Hepatocyte (in vitro differentiated cells): ENCODE results near the gene AP5Z1. TPM values are rescaled to one million over a fixed set of nuclear protein-coding genes. Genes with fewer than 3 reads are reported as not detected.
"Not testable (repeated sequence)": the region's sequence is repeated elsewhere in the genome, so short reads cannot be mapped to it uniquely, and the experiment has no call there.

ENCODE experiments used
- DNase-seq: peaks from one replicate; pipeline ENCODE4 v3.0.0-alpha.2; 2016; ENCODE audit warnings: low spot score
- H2AFZ ChIP-seq: fragments of 200-600 bp; sonication (generic); 2 replicates; pipeline ENCODE4 v1.6.0; 2016; ENCODE audit warnings: antibody characterized with exemption, mild to moderate bottlenecking
- H3K27ac ChIP-seq: fragments of 200-600 bp; sonication (generic); 2 replicates; pipeline ENCODE4 v1.5.1; 2016; ENCODE audit warnings: mild to moderate bottlenecking
- H3K27me3 ChIP-seq: fragments of 200-600 bp; sonication (generic); 2 replicates; pipeline ENCODE4 v1.6.1; 2016
- H3K36me3 ChIP-seq: fragments of 200-600 bp; sonication (generic); replicated peaks from 2 replicates; pipeline ENCODE4 v1.5.1; 2016; ENCODE audit warnings: low read depth; ENCODE audit not compliant: insufficient read depth
- H3K4me1 ChIP-seq: fragments of 200-600 bp; sonication (generic); 2 replicates; pipeline ENCODE4 v1.5.1; 2016; ENCODE audit warnings: mild to moderate bottlenecking, moderate library complexity; ENCODE audit not compliant: insufficient read depth
- H3K4me2 ChIP-seq: fragments of 200-600 bp; sonication (generic); 2 replicates; pipeline ENCODE4 v1.6.0; 2016
- H3K4me3 ChIP-seq: fragments of 200-600 bp; sonication (generic); 2 replicates; pipeline ENCODE4 v1.5.1; 2016; ENCODE audit warnings: mild to moderate bottlenecking
- H3K79me2 ChIP-seq: fragments of 200-600 bp; sonication (generic); 2 replicates; pipeline ENCODE4 v1.6.0; 2017; ENCODE audit warnings: mild to moderate bottlenecking
- H3K9me2 ChIP-seq: fragments of 200-600 bp; sonication (generic); replicated peaks from 2 replicates; pipeline ENCODE4 v1.6.0; 2017; ENCODE audit warnings: mild to moderate bottlenecking; ENCODE audit not compliant: insufficient read depth
- H3K9me3 ChIP-seq: fragments of 200-600 bp; sonication (generic); 2 replicates; pipeline ENCODE4 v1.5.1; 2016; ENCODE audit warnings: low read depth, mild to moderate bottlenecking
- H4K20me1 ChIP-seq: fragments of 200-600 bp; sonication (generic); 2 replicates; pipeline ENCODE4 v1.6.0; 2016; ENCODE audit warnings: mild to moderate bottlenecking; ENCODE audit not compliant: insufficient read depth, poor library complexity, severe bottlenecking
- EZH2 ChIP-seq: fragments of 200-600 bp; sonication (generic); IDR thresholded peaks from 2 replicates; pipeline ENCODE4 v1.6.1; 2016; ENCODE audit warnings: antibody characterized with exemption, mild to moderate bottlenecking, borderline replicate concordance
- EZH2phosphoT487 ChIP-seq: fragments of 200-600 bp; sonication (generic); IDR thresholded peaks from one replicate; pipeline ENCODE4 v1.6.1; 2018; ENCODE audit warnings: antibody characterized with exemption, mild to moderate bottlenecking, low read depth, moderate library complexity; ENCODE audit not compliant: unreplicated experiment, severe bottlenecking
- WGBS: methylation state at CpG from one replicate; pipeline ENCODE4 v1.1.6; 2016; ENCODE audit warnings: low lambda C conversion rate; ENCODE audit errors: missing lambda C conversion rate; 5-methylcytosine and 5-hydroxymethylcytosine counted together
- polyA plus RNA-seq: library from polyadenylated mRNA; unstranded; fragments of >200 nt; fragmentation: Nextera tagmentation; extraction: Ambion mirVana; gene quantifications from 2 replicates; pipeline ENCODE4 v1.2.1, GENCODE V29; 2016
- total RNA-seq: library from RNA; depleted of rRNA; stranded (reverse); fragments of >200 nt; gene quantifications from 2 replicates; pipeline ENCODE4 v1.2.3, GENCODE V29; 2014
- TF ChIP-seq, protein P1 (sequence below): fragments of 200-600 bp; sonication (generic); IDR thresholded peaks from 2 replicates; pipeline ENCODE4 v1.5.1; 2016; ENCODE audit warnings: antibody characterized with exemption, mild to moderate bottlenecking; ENCODE audit not compliant: poor library complexity

AP5Z1 gene
- total and polyA plus RNA-seq, 2 experiments from 2014 or later, result 33.9 to 60.3 TPM

DNA sequence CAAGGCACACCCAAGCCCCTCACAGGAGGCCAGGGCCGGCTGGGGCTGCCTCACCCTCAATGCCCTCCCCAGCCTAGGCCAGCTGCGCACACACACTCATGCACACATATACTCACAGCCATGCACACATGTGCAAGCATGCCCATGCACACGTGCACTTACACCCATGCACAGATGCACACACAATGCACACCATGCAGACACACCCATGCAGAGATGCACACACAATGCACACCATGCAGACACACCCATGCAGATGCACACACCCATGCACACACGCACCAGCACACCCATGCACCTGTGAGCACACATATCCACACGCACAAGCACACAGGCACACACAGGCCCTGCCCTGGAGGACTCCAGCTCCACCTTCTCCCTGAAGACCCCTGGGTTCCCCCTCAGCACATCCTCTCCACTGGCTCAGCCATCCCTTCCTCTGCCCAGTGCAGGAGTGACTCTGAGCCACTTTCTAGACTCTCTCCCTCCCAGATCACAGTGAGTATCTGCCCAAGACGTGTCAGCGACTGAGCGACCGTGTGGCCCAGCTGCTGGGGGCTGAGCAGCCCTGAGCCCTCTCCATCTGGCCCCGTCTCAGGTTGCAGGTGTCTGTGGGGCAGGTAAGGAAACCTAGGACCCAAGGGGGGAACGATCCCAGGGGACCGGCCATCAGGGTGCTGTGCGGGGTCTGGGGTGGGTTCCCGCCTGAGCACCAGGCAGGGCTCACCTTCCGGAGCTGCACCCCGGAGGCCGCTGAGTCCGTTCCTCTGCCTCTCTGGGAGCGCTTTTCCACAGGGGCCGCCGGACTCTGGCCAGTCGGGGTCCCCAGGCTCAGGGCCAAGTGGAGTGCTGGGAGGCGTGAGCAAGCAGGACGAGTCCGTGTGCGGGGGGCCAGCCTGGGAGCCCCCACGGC is 25.8 kb downstream of the AP5Z1 start:
- no peak overlapping the region for H3K4me2 ChIP-seq
- H3K9me2 ChIP-seq, result no peaks in the 10 kb centered on the region
- no peak overlapping the region for H2AFZ ChIP-seq
- no peaks in the 10 kb centered on the region for H3K4me1 ChIP-seq
- H3K27ac ChIP-seq, result no peak overlapping the region
- H3K36me3 ChIP-seq, result no peaks in the 10 kb centered on the region
- WGBS, result 89% methylated on average over 20 of the region's 27 CpGs
- no peaks in the 10 kb centered on the region for H3K9me3 ChIP-seq
- H3K79me2 ChIP-seq, result no peaks in the 10 kb centered on the region
- H4K20me1 ChIP-seq, result no peaks in the 10 kb centered on the region
- no peak for TF ChIP-seq EZH2phosphoT487
- TF ChIP-seq, protein P1, sequence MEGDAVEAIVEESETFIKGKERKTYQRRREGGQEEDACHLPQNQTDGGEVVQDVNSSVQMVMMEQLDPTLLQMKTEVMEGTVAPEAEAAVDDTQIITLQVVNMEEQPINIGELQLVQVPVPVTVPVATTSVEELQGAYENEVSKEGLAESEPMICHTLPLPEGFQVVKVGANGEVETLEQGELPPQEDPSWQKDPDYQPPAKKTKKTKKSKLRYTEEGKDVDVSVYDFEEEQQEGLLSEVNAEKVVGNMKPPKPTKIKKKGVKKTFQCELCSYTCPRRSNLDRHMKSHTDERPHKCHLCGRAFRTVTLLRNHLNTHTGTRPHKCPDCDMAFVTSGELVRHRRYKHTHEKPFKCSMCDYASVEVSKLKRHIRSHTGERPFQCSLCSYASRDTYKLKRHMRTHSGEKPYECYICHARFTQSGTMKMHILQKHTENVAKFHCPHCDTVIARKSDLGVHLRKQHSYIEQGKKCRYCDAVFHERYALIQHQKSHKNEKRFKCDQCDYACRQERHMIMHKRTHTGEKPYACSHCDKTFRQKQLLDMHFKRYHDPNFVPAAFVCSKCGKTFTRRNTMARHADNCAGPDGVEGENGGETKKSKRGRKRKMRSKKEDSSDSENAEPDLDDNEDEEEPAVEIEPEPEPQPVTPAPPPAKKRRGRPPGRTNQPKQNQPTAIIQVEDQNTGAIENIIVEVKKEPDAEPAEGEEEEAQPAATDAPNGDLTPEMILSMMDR, result no peak
- TF ChIP-seq EZH2, result no peak
- DNase-seq, result no peak
- no peak overlapping the region for H3K4me3 ChIP-seq
- H3K27me3 ChIP-seq, result no peaks in the 10 kb centered on the region

DNA sequence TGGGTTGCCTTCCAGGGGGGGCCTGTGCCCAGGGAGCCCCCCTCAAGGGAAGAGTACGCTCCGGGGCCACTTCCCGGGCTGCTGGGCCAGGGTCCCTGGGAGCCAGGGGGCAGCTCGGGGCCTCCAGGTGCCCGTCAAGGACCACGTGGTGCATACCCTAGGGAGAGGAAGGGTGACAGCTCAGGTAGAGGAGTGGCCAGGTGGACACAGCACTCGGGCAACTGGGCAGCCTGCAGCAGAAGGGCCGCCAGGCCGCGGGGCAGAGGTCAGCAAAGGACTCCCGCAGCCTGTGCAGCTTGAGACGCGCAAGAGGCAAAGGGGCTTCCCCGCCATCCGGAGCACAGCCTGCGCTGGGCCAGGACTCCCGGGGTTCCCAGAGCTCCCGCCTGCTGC is 26.4 kb downstream of the AP5Z1 start:
- Histone ChIP-seq H3K4me3 (no peak overlapping the region), H3K4me2 (no peak overlapping the region), H3K4me1 (no peaks in the 10 kb centered on the region), H3K36me3 (no peaks in the 10 kb centered on the region), H3K27ac (no peak overlapping the region), H3K9me3 (no peaks in the 10 kb centered on the region), H3K79me2 (no peaks in the 10 kb centered on the region), H3K27me3 (peaks cover 3% of the 10 kb centered on the region), H4K20me1 (no peaks in the 10 kb centered on the region), H2AFZ (no peak overlapping the region), H3K9me2 (no peaks in the 10 kb centered on the region)
- DNase-seq, result no peak
- TF ChIP-seq EZH2 (no peak), EZH2phosphoT487 (no peak)
- TF ChIP-seq, protein P1, result no peak
- 84% methylated on average over 17 of the region's 18 CpGs for WGBS

DNA sequence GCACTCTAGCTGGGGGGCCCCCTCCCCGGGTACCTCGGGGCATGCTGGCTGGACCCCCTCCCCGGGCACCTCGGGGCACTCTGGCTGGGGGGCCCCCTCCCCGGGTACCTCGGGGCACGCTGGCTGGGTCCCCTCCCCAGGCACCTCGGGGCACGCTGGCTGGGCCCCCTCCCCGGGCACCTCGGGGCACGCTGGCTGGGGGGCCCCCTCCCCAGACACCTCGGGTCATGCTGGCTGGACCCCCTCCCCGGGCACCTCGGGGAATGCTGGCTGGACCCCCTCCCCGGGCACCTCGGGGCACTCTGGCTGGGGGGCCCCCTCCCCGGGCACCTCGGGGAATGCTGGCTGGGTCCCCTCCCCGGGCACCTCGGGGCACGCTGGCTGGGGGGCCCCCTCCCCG is 27.2 kb downstream of the AP5Z1 start:
- not testable (repeated sequence) for H4K20me1 ChIP-seq, H2AFZ ChIP-seq, H3K79me2 ChIP-seq, DNase-seq, H3K4me1 ChIP-seq, H3K27ac ChIP-seq, H3K27me3 ChIP-seq, H3K4me2 ChIP-seq, H3K9me2 ChIP-seq, H3K36me3 ChIP-seq, H3K9me3 ChIP-seq, H3K4me3 ChIP-seq
- WGBS, result no CpG with 5 or more reads among the region's 23 CpGs

DNA sequence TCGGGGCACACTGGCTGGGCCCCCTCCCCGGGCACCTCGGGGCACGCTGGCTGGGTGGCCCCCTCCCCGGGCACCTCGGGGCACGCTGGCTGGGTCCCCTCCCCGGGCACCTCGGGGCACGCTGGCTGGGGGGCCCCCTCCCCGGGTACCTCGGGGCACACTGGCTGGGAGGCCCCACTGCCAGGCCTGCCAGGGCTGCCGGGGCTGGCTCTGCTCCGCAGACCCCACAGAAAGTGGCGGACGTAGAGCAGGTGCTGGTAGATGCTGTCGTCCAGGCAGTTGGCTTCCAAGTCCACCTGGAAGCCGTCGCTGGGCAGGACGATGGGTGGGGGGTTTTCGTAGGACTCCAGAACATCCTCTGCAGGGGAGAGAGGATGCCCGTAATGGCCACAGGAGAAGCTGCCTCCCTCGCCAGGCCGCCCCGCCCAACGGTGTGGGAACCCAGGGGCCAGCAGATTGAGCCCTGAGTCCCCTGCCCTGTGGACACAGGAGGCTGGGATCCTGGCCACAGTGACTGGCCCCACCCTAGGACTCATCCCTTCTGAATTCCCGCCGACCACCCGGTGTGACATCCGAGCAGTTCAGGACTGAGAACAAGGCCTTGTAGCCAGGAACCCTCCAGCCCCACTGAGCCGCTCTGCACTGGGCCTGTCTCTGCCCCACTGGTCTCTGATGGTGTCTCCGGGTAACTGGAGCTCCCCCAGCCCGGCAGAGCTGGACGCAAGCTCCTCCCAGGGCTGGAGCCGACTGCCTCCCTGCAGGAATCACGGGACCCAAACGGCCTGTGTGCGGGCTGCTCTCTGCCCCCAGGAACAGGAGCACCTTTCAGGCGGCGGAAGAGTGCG is 28.2 kb downstream of the AP5Z1 start:
- TF ChIP-seq EZH2 (no peak), EZH2phosphoT487 (no peak)
- TF ChIP-seq, protein P1, result no peak
- H3K4me3 ChIP-seq, result no peak overlapping the region
- no peaks in the 10 kb centered on the region for H3K9me2 ChIP-seq
- H3K27ac ChIP-seq, result no peak overlapping the region
- H2AFZ ChIP-seq, result no peak overlapping the region
- no peaks in the 10 kb centered on the region for H3K79me2 ChIP-seq
- no peaks in the 10 kb centered on the region for H3K36me3 ChIP-seq
- H3K4me2 ChIP-seq, result no peak overlapping the region
- 79% methylated on average over 27 of the region's 41 CpGs for WGBS
- no peaks in the 10 kb centered on the region for H4K20me1 ChIP-seq
- peaks cover 14% of the 10 kb centered on the region for H3K27me3 ChIP-seq
- H3K4me1 ChIP-seq, result no peaks in the 10 kb centered on the region
- no peak for DNase-seq
- no peaks in the 10 kb centered on the region for H3K9me3 ChIP-seq
